ENCODE data around the gene TADA2A.
"Not testable (repeated sequence)": the region's sequence is repeated elsewhere in the genome, so short reads cannot be mapped to it uniquely, and the experiment has no call there.

Gene TADA2A

DNA sequence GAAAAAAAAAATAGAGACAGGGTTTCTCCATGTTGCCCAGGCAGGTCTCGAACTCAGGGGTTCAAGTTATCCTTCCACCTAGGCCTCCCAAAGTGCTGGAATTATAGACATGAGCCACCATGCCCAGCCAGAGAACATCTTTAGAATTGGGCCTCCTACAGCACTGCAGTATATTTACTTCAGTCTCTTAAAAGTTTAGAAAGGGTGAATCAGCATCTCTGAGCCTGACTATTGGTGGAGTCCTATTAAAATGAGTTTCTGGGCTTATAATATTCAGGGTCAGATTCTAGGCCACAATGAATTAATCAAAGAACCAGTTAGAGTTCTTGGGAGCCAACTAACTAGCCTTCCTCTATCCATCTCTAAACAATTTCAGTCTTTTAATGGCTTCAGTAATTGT, 22.8 kb downstream of the TADA2A start:
- ChIA-PET CTCF (no interaction called here), POLR2A (interaction anchor here (1.8 kb wide), 1 partner anchor 22 kb away, joined by 8 read pairs; the partner anchor contains the start of genes ACACA and TADA2A)
- DNase-seq (ENCODE audit: extremely low spot score), result no peak
- TF ChIP-seq CTBP1 (IDR thresholded peaks at IDR 0.05; ENCODE audit: borderline replicate concordance), result no peak
- no peak for TF ChIP-seq ELF4 (IDR thresholded peaks at IDR 0.05)
- no peak for TF ChIP-seq ARNT (IDR thresholded peaks at IDR 0.05)
- no peak for TF ChIP-seq FOXM1 (IDR thresholded peaks at IDR 0.05; ENCODE audit: borderline replicate concordance)
- no peak for TF ChIP-seq FOXK2 (IDR thresholded peaks at IDR 0.05)
- TF ChIP-seq SUZ12 (IDR thresholded peaks at IDR 0.05), result no peak
- no peak for TF ChIP-seq L3MBTL2 (conservative IDR thresholded peaks at IDR 0.05)
- no peak for TF ChIP-seq BHLHE40 (IDR thresholded peaks at IDR 0.05; ENCODE audit: borderline replicate concordance)
- TF ChIP-seq ZNF384 (IDR thresholded peaks at IDR 0.05), result no peak
- TF ChIP-seq HDGF (IDR thresholded peaks at IDR 0.05; ENCODE audit: borderline replicate concordance), result no peak
- no peak for TF ChIP-seq NFRKB (IDR thresholded peaks at IDR 0.05)
- TF ChIP-seq TARDBP (IDR thresholded peaks at IDR 0.05), result no peak
- TF ChIP-seq LEF1 (IDR thresholded peaks at IDR 0.05; ENCODE audit: borderline replicate concordance), result no peak

DNA sequence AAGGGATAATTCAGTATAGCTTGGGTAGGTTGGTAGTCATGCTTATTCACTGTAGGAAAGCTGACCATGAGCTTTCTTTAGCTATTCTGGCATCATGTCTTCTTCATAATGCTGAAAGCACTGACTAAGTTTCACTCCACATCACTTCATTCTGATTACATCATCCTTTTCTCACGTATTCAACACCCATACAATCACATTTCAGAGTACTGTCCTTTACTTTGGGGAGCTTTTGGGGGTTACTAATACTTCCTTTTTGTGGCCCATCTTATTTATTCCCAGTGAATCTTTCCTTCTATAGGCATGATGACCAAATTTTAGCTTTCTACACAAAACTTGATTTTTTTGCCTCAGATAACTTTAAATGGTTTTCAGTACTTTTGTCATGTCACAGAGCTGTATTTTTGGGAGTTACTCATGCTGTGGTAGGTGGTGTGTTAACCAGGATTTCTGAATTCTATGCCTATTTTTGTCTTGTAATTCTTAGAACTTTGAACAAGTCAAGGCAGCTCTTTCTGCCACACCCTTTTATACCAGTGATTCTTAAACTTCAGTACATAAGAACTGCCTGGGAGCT, 23.5 kb downstream of the TADA2A start:
- ChIA-PET POLR2A (interaction anchor here (1.8 kb wide), 1 partner anchor 23 kb away, joined by 8 read pairs; the partner anchor contains the start of genes ACACA and TADA2A), CTCF (interaction anchor here (0.6 kb wide), 1 partner anchor 9 kb away, joined by 3 read pairs; no protein-coding TSS in a partner anchor)
- no peak for DNase-seq (ENCODE audit: extremely low spot score)
- TF ChIP-seq LEF1 (IDR thresholded peaks at IDR 0.05; ENCODE audit: borderline replicate concordance), result no peak
- no peak for TF ChIP-seq FOXM1 (IDR thresholded peaks at IDR 0.05; ENCODE audit: borderline replicate concordance)
- TF ChIP-seq HDGF (IDR thresholded peaks at IDR 0.05; ENCODE audit: borderline replicate concordance), result no peak
- no peak for TF ChIP-seq ZNF384 (IDR thresholded peaks at IDR 0.05)
- no peak for TF ChIP-seq BHLHE40 (IDR thresholded peaks at IDR 0.05; ENCODE audit: borderline replicate concordance)
- no peak for TF ChIP-seq SUZ12 (IDR thresholded peaks at IDR 0.05)
- no peak for TF ChIP-seq FOXA1 (IDR thresholded peaks at IDR 0.05)
- TF ChIP-seq, protein P1, sequence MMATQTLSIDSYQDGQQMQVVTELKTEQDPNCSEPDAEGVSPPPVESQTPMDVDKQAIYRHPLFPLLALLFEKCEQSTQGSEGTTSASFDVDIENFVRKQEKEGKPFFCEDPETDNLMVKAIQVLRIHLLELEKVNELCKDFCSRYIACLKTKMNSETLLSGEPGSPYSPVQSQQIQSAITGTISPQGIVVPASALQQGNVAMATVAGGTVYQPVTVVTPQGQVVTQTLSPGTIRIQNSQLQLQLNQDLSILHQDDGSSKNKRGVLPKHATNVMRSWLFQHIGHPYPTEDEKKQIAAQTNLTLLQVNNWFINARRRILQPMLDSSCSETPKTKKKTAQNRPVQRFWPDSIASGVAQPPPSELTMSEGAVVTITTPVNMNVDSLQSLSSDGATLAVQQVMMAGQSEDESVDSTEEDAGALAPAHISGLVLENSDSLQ (IDR thresholded peaks at IDR 0.05), result no peak
- TF ChIP-seq ELF4 (IDR thresholded peaks at IDR 0.05), result no peak
- TF ChIP-seq SP1 (IDR thresholded peaks at IDR 0.05), result no peak
- no peak for TF ChIP-seq L3MBTL2 (conservative IDR thresholded peaks at IDR 0.05)

DNA sequence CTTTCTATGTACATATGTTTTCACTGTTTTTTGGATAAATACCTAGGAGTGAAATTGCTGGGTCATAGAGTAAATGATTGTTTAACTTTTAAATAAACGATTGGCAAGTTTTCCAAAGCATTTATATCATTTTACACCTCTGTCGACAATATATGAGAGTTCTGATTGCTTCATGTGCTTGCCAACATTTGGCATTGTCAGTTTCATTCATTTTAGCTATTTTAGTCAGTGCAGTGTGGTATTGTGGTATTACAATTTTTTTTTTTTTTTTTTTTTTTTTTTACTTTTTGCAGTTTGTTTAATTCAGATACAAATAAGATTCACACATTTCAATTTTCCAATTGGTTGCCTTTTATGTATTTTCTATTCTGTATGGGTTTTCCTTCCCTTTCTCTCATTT, 26.0 kb downstream of the TADA2A start:
- POLR2A ChIA-PET, result no interaction called here
- CTCF ChIA-PET, result no interaction called here
- DNase-seq (ENCODE audit: extremely low spot score), result no peak
- TF ChIP-seq, protein P1 (IDR thresholded peaks at IDR 0.05), result no peak
- no peak for TF ChIP-seq FOXM1 (IDR thresholded peaks at IDR 0.05; ENCODE audit: borderline replicate concordance)
- no peak for TF ChIP-seq BHLHE40 (IDR thresholded peaks at IDR 0.05; ENCODE audit: borderline replicate concordance)
- no peak for TF ChIP-seq FOXA1 (IDR thresholded peaks at IDR 0.05)
- TF ChIP-seq SUZ12 (IDR thresholded peaks at IDR 0.05), result no peak
- TF ChIP-seq TARDBP (IDR thresholded peaks at IDR 0.05), result no peak
- TF ChIP-seq ZNF384 (IDR thresholded peaks at IDR 0.05), result no peak
- no peak for TF ChIP-seq L3MBTL2 (conservative IDR thresholded peaks at IDR 0.05)
- no peak for TF ChIP-seq NFRKB (IDR thresholded peaks at IDR 0.05)
- TF ChIP-seq FOXK2 (IDR thresholded peaks at IDR 0.05), result no peak
- TF ChIP-seq CTBP1 (IDR thresholded peaks at IDR 0.05; ENCODE audit: borderline replicate concordance), result no peak

DNA sequence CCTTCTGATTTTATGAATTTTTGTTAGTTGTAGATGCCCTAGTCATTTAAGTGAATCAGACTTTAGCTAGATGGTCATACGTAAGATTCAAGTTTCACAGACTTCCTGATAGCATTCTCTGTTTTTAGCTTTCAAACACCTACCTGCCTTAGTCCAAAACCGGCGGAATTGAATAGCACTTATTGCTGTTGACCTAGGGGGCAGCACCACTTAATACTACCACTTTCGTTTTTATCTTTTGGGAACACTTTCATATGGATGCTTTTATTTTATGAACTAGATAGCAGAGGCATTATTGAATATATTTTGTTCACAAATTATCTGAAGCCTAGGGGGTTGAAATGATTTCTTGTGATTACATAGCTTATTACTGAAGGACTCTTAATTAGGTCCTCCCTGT, 31.5 kb downstream of the TADA2A start:
- TF ChIP-seq CTBP1 (IDR thresholded peaks at IDR 0.05; ENCODE audit: borderline replicate concordance) (no peak), FOXA1 (IDR thresholded peaks at IDR 0.05) (no peak), BHLHE40 (IDR thresholded peaks at IDR 0.05; ENCODE audit: borderline replicate concordance) (no peak), SP1 (IDR thresholded peaks at IDR 0.05) (no peak), ARNT (IDR thresholded peaks at IDR 0.05) (no peak), HDGF (IDR thresholded peaks at IDR 0.05; ENCODE audit: borderline replicate concordance) (no peak), LEF1 (IDR thresholded peaks at IDR 0.05; ENCODE audit: borderline replicate concordance) (no peak), ZNF384 (IDR thresholded peaks at IDR 0.05) (no peak), SUZ12 (IDR thresholded peaks at IDR 0.05) (no peak), FOXM1 (IDR thresholded peaks at IDR 0.05; ENCODE audit: borderline replicate concordance) (no peak), ELF4 (IDR thresholded peaks at IDR 0.05) (no peak), NFRKB (IDR thresholded peaks at IDR 0.05) (no peak), FOXK2 (IDR thresholded peaks at IDR 0.05) (no peak), TARDBP (IDR thresholded peaks at IDR 0.05) (no peak), L3MBTL2 (conservative IDR thresholded peaks at IDR 0.05) (no peak)
- TF ChIP-seq, protein P1 (IDR thresholded peaks at IDR 0.05), result no peak
- ChIA-PET CTCF (interaction anchor here (0.6 to 0.9 kb wide), 3 partner anchors 18 to 124 kb away, joined by 3 to 5 read pairs (median 3); no protein-coding TSS in a partner anchor), POLR2A (no interaction called here)
- no peak for DNase-seq (ENCODE audit: extremely low spot score)

DNA sequence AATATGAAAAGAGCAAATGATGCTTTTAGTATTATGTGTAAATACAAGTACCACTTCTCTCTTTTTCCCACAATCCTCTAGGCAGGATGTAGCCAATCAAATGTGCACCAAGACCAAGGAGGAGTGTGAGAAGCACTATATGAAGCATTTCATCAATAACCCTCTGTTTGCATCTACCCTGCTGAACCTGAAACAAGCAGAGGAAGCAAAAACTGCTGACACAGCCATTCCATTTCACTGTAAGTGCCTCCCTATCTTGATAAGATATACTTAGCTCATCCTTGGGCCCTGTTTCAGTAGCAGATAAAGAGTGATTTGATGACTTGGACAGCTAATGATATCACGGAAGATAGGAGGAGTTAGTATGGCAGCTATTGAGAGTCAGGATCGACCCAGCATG, 33.7 kb downstream of the TADA2A start:
- CTCF ChIA-PET, result no interaction called here

DNA sequence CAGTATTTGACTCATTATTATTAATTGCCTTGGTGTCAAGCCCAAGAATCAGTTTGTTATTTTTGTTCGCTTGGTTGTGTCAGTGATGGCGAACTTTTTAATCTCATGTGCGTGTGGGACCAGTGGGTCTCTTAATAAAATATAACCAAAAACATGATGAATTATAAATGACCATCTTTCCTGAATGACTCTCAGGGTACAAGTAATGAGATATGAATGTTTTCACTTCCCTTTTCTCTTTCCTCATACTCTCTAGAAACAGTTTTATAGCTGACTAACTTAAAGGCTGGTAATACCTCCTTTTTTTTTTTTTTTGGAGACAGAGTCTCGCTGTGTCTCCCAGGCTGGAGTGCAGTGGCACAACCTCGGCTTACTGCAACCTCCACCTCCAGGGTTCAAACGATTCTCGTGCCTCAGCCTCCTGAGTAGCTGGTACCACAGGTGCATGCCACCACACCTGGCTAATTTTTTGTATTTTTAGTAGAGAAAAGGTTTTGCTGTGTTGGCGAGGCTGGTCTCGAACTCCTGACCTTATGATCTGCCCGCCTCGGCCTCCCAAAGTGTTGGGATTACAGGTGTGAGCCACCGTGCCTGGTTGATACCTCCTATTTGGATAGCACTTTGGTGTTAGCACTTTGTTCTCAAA, 34.8 kb downstream of the TADA2A start:
- DNase-seq (ENCODE audit: extremely low spot score); POLR2A ChIA-PET; CTCF ChIA-PET: not testable (repeated sequence)

More for the DNA sequence above, 33.7 kb downstream of the TADA2A start:
- POLR2A ChIA-PET, result no interaction called here
- TF ChIP-seq, protein P1 (IDR thresholded peaks at IDR 0.05), result no peak
- no peak for TF ChIP-seq TARDBP (IDR thresholded peaks at IDR 0.05)
- TF ChIP-seq ELF4 (IDR thresholded peaks at IDR 0.05), result no peak
- TF ChIP-seq BHLHE40 (IDR thresholded peaks at IDR 0.05; ENCODE audit: borderline replicate concordance), result no peak
- no peak for TF ChIP-seq FOXA1 (IDR thresholded peaks at IDR 0.05)
- no peak for TF ChIP-seq SUZ12 (IDR thresholded peaks at IDR 0.05)
- no peak for TF ChIP-seq CTBP1 (IDR thresholded peaks at IDR 0.05; ENCODE audit: borderline replicate concordance)
- no peak for TF ChIP-seq FOXK2 (IDR thresholded peaks at IDR 0.05)
- TF ChIP-seq FOXM1 (IDR thresholded peaks at IDR 0.05; ENCODE audit: borderline replicate concordance), result no peak
- TF ChIP-seq ARNT (IDR thresholded peaks at IDR 0.05), result no peak
- no peak for TF ChIP-seq ZNF384 (IDR thresholded peaks at IDR 0.05)
- TF ChIP-seq L3MBTL2 (conservative IDR thresholded peaks at IDR 0.05), result no peak
- DNase-seq (ENCODE audit: extremely low spot score), result no peak

Measured in HEK293T (cell line).